ENCODE data around the gene ATF4. TPM values are rescaled to one million over a fixed set of nuclear protein-coding genes. Genes with fewer than 3 reads are reported as not detected.
"Not testable (repeated sequence)": the region's sequence is repeated elsewhere in the genome, so short reads cannot be mapped to it uniquely, and the experiment has no call there.

Gene ATF4
- total RNA-seq, 1 donor from 2014 or later, result 255 TPM

- DNase-seq (ENCODE audit: low read depth), result no peak
Measured at GRCh38 chr22:39489094-39490068, 31.0 kb upstream of the ATF4 start.

GRCh38 chr22:39490135-39490798, 30.1 kb upstream of the ATF4 start:
- DNase-seq (ENCODE audit: low read depth), result peak; percentile 57

GRCh38 chr22:39490966-39491680, 29.2 kb upstream of the ATF4 start:
- DNase-seq (ENCODE audit: low read depth), result no peak

GRCh38 chr22:39491696-39492095, 28.7 kb upstream of the ATF4 start:
- DNase-seq (ENCODE audit: low read depth), result no peak

- no peak for DNase-seq (ENCODE audit: low read depth)
Measured at GRCh38 chr22:39492186-39492585, 28.2 kb upstream of the ATF4 start.

GRCh38 chr22:39493759-39494158, 26.6 kb upstream of the ATF4 start:
- DNase-seq (ENCODE audit: low read depth), result peak; percentile 67

GRCh38 chr22:39494471-39495120, 25.8 kb upstream of the ATF4 start:
- DNase-seq (ENCODE audit: low read depth), result no peak

GRCh38 chr22:39496131-39496838, 24.1 kb upstream of the ATF4 start:
- DNase-seq (ENCODE audit: low read depth), result peak; percentile 77

GRCh38 chr22:39497429-39497828, 22.9 kb upstream of the ATF4 start:
- no peak for DNase-seq (ENCODE audit: low read depth)

GRCh38 chr22:39498368-39498767, 22.0 kb upstream of the ATF4 start:
- no peak for DNase-seq (ENCODE audit: low read depth)

GRCh38 chr22:39498802-39499201, 21.6 kb upstream of the ATF4 start:
- no peak for DNase-seq (ENCODE audit: low read depth)

GRCh38 chr22:39500101-39500500, 20.3 kb upstream of the ATF4 start:
- no peak for DNase-seq (ENCODE audit: low read depth)

GRCh38 chr22:39501644-39502108, 18.7 kb upstream of the ATF4 start:
- no peak for DNase-seq (ENCODE audit: low read depth)

GRCh38 chr22:39502109-39502788, 18.1 kb upstream of the ATF4 start, which contains the start of gene MIEF1:
Gene MIEF1 (plus strand): TSS chr22:39502290. CDS start chr22:39511295, 9,005 bp downstream.
- peak; percentile 98 for DNase-seq (ENCODE audit: low read depth)

GRCh38 chr22:39502789-39503409, 17.5 kb upstream of the ATF4 start:
- no peak for DNase-seq (ENCODE audit: low read depth)

GRCh38 chr22:39503630-39504029, 16.7 kb upstream of the ATF4 start:
- no peak for DNase-seq (ENCODE audit: low read depth)

GRCh38 chr22:39504071-39504470, 16.3 kb upstream of the ATF4 start:
- no peak for DNase-seq (ENCODE audit: low read depth)

- DNase-seq (ENCODE audit: low read depth), result not testable (repeated sequence)
Measured at GRCh38 chr22:39507021-39507420, 13.3 kb upstream of the ATF4 start.

- DNase-seq (ENCODE audit: low read depth), result no peak
Measured at GRCh38 chr22:39508393-39508792, 12.0 kb upstream of the ATF4 start.

Measured in myocyte (in vitro differentiated cells).